Fibroblast of lung (primary cell): ENCODE measurements around the gene COL4A2.

Experiments
- CTCF ChIP-seq, 2 donors: IDR thresholded peaks in 1 of 2; conservative IDR thresholded peaks in 1 of 2; 1 replicate in 1 of 2; 2 replicates in 1 of 2; pipeline ENCODE4 v1.5.1; 2011 to 2012; ENCODE audit warnings: low read length in 2 of 2, control low read depth in 1 of 2, inconsistent platforms in 1 of 2, low read depth in 1 of 2, mild to moderate bottlenecking in 1 of 2
- EZH2 ChIP-seq: IDR thresholded peaks from 2 replicates; pipeline ENCODE4 v1.5.1; 2012; ENCODE audit warnings: low read length, control low read depth, mild to moderate bottlenecking; ENCODE audit errors: missing control alignments

GRCh38 chr13:110392510-110393240, 85.6 kb downstream of the COL4A2 start:
- TF ChIP-seq CTCF (conservative IDR thresholded peaks at IDR 0.05 in 1 of 2, IDR thresholded peaks at IDR 0.05 in 1 of 2; ENCODE audit: low read depth in 1 of 2, low read length in 2 of 2) = no peak
- no peak for TF ChIP-seq EZH2
